ENCODE results near the gene NDUFS8.

NDUFS8 gene

GRCh38 chr11:68036717-68037239, 6.3 kb downstream of the NDUFS8 start:
- no peak for DNase-seq (ENCODE audit: low read depth)

GRCh38 chr11:68037411-68038225, 7.1 kb downstream of the NDUFS8 start:
- no peak for DNase-seq (ENCODE audit: low read depth)

- DNase-seq (ENCODE audit: low read depth): no peak
Measured at GRCh38 chr11:68038226-68038717, 7.8 kb downstream of the NDUFS8 start.

GRCh38 chr11:68038718-68039525, 8.4 kb downstream of the NDUFS8 start, which contains the start of gene TCIRG1:
Gene TCIRG1, plus strand, starts transcription at chr11:68039025. Its CDS starts 2,247 bp downstream, at chr11:68041272.
- DNase-seq (ENCODE audit: low read depth): peak; percentile 52

GRCh38 chr11:68039526-68040086, 9.1 kb downstream of the NDUFS8 start:
- DNase-seq (ENCODE audit: low read depth): no peak

GRCh38 chr11:68040101-68040956, 9.8 kb downstream of the NDUFS8 start:
- DNase-seq (ENCODE audit: low read depth): no peak

GRCh38 chr11:68040957-68041591, 10.6 kb downstream of the NDUFS8 start:
- no peak for DNase-seq (ENCODE audit: low read depth)

GRCh38 chr11:68041617-68042218, 11.2 kb downstream of the NDUFS8 start:
- DNase-seq (ENCODE audit: low read depth): no peak

GRCh38 chr11:68042219-68043028, 11.9 kb downstream of the NDUFS8 start:
- no peak for DNase-seq (ENCODE audit: low read depth)

GRCh38 chr11:68043029-68043348, 12.5 kb downstream of the NDUFS8 start:
- DNase-seq (ENCODE audit: low read depth): no peak

- DNase-seq (ENCODE audit: low read depth): no peak
Measured at GRCh38 chr11:68043349-68044144, 13.1 kb downstream of the NDUFS8 start.

GRCh38 chr11:68044145-68044813, 13.8 kb downstream of the NDUFS8 start:
- DNase-seq (ENCODE audit: low read depth): no peak

GRCh38 chr11:68044898-68045351, 14.4 kb downstream of the NDUFS8 start:
- DNase-seq (ENCODE audit: low read depth): no peak

- no peak for DNase-seq (ENCODE audit: low read depth)
Measured at GRCh38 chr11:68047437-68048290, 17.2 kb downstream of the NDUFS8 start.

GRCh38 chr11:68048681-68049508, 18.4 kb downstream of the NDUFS8 start:
- DNase-seq (ENCODE audit: low read depth): no peak
